Left renal pelvis (tissue), 4 donors: Measurements from ENCODE around the gene SLC35F1. TPM values are rescaled to one million over a fixed set of nuclear protein-coding genes. Genes with fewer than 3 reads are reported as not detected.

Experiments
- DNase-seq, 4 donors: peaks; one replicate each; pipeline ENCODE4 v3.0.0-alpha.2; 2013; ENCODE audit warnings: low read depth in 4 of 4, low spot score in 3 of 4
- polyA plus RNA-seq, 4 donors: library from polyadenylated mRNA; unstranded; fragments of 120-200 nt; gene quantifications; one replicate each; pipeline ENCODE4 v1.2.1, GENCODE V29; 2013; ENCODE audit not compliant: insufficient read length in 4 of 4

SLC35F1 gene
- polyA plus RNA-seq, 4 donors = 2.4 to 3.9 (median 3.2) TPM

- no peak for DNase-seq
Measured at GRCh38 chr6:118186672-118187567, 279.9 kb downstream of the SLC35F1 start.

- peak in 1 of 4 donors; percentile 14 for DNase-seq
Measured at GRCh38 chr6:118187568-118188164, 280.6 kb downstream of the SLC35F1 start.

- no peak for DNase-seq
Measured at GRCh38 chr6:118188561-118188960, 281.5 kb downstream of the SLC35F1 start.

- DNase-seq = no peak
Measured at GRCh38 chr6:118197539-118197938, 290.5 kb downstream of the SLC35F1 start.

GRCh38 chr6:118198746-118199145 is 291.7 kb downstream of the SLC35F1 start:
- DNase-seq = no peak

- DNase-seq = no peak
Measured at GRCh38 chr6:118200160-118200559, 293.1 kb downstream of the SLC35F1 start.

GRCh38 chr6:118202517-118202916 is 295.5 kb downstream of the SLC35F1 start:
- DNase-seq = no peak

GRCh38 chr6:118203545-118203944 is 296.5 kb downstream of the SLC35F1 start:
- no peak for DNase-seq

- no peak for DNase-seq
Measured at GRCh38 chr6:118206221-118206620, 299.2 kb downstream of the SLC35F1 start.

- no peak for DNase-seq
Measured at GRCh38 chr6:118207947-118208346, 300.9 kb downstream of the SLC35F1 start.

- no peak for DNase-seq
Measured at GRCh38 chr6:118212451-118213173, 305.5 kb downstream of the SLC35F1 start.

- DNase-seq = no peak
Measured at GRCh38 chr6:118215269-118215668, 308.2 kb downstream of the SLC35F1 start.

GRCh38 chr6:118216751-118217150 is 309.7 kb downstream of the SLC35F1 start:
- DNase-seq = no peak

GRCh38 chr6:118218156-118218555 is 311.1 kb downstream of the SLC35F1 start:
- DNase-seq = no peak

- no peak for DNase-seq
Measured at GRCh38 chr6:118220429-118221128, 313.5 kb downstream of the SLC35F1 start.

GRCh38 chr6:118223316-118223715 is 316.3 kb downstream of the SLC35F1 start:
- no peak for DNase-seq

- DNase-seq = no peak
Measured at GRCh38 chr6:118228886-118229285, 321.8 kb downstream of the SLC35F1 start.

- no peak for DNase-seq
Measured at GRCh38 chr6:118240878-118241528, 333.9 kb downstream of the SLC35F1 start.

GRCh38 chr6:118246406-118246805 is 339.3 kb downstream of the SLC35F1 start:
- peak in 1 of 4 donors; percentile 17 for DNase-seq

- DNase-seq = no peak
Measured at GRCh38 chr6:118248171-118248570, 341.1 kb downstream of the SLC35F1 start.
